IPS-18a (cell line): ENCODE measurements around the gene FIBCD1.

ENCODE experiments used
- H3K27ac ChIP-seq: one replicate; pipeline ENCODE4 v1.5.1; 2013; ENCODE audit warnings: low read length
- H3K27me3 ChIP-seq: one replicate; pipeline ENCODE4 v1.6.1; 2013; ENCODE audit warnings: mild to moderate bottlenecking, low read length; ENCODE audit not compliant: control insufficient read depth, insufficient read depth
- H3K36me3 ChIP-seq: one replicate; pipeline ENCODE4 v1.6.1; 2013; ENCODE audit warnings: low read depth, low read length; ENCODE audit not compliant: control insufficient read depth
- H3K4me1 ChIP-seq: one replicate; pipeline ENCODE4 v1.6.1; 2013; ENCODE audit warnings: low read depth, low read length; ENCODE audit not compliant: control insufficient read depth
- H3K4me3 ChIP-seq: one replicate; pipeline ENCODE4 v1.5.1; 2013; ENCODE audit warnings: low read length
- H3K9ac ChIP-seq: one replicate; pipeline ENCODE4 v1.6.1; 2013; ENCODE audit warnings: mild to moderate bottlenecking, low read length, moderate library complexity
- H3K9me3 ChIP-seq: one replicate; pipeline ENCODE4 v1.6.1; 2013; ENCODE audit warnings: low read depth, low read length; ENCODE audit not compliant: control insufficient read depth

FIBCD1 gene

DNA sequence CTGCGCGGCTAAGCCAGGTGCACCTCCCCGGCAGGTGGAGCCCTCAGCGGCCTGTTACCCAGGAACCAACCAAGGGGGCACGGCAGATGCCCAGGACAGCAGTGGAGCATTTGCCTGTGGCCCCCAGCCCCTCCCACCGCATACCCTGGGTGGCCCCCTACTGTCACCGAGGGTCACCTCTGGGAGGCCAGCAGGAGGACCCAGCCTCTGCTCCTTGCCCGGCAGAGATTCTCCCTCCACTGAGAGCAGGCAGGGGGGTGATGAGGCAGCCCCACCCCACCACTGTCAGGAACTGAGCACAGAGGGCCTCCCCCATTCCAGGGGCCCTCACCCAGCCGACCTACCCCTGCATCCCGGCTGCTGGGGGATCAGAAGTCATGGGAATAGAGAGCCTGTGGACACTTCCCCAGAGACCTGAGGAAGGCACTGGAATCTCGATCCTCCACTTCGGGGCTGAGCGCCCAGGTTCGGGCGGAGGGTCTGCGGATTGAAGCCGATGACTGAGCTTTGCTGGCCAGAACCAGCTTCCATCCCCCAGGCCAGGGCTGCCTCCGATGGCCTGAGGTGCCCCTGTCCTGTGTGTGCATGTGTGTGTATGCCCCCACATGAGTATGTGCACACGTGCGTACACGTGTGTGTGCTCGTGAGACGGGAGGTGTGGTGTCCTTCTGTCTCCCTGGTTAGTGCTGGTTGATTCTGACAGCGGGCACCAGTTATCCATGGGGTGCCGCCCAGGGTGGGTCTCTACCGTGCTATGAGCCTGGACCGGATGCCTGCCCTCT is 42.6 kb downstream of the FIBCD1 start, which contains the start of gene QRFP:
Gene QRFP, minus strand, starts transcription at position 580 of the 782 bp plus-strand sequence. CDS start 2,974 bp downstream, outside the sequence.
- Histone ChIP-seq H3K4me3 (no peak within 1 kb of the TSS), H3K9ac (no peak within 1 kb of the TSS), H3K27ac (no peak within 1 kb of the TSS), H3K27me3 (no peaks in the 10 kb centered on the region), H3K36me3 (no peaks in the 10 kb centered on the region), H3K4me1 (no peaks in the 10 kb centered on the region), H3K9me3 (no peaks in the 10 kb centered on the region)

DNA sequence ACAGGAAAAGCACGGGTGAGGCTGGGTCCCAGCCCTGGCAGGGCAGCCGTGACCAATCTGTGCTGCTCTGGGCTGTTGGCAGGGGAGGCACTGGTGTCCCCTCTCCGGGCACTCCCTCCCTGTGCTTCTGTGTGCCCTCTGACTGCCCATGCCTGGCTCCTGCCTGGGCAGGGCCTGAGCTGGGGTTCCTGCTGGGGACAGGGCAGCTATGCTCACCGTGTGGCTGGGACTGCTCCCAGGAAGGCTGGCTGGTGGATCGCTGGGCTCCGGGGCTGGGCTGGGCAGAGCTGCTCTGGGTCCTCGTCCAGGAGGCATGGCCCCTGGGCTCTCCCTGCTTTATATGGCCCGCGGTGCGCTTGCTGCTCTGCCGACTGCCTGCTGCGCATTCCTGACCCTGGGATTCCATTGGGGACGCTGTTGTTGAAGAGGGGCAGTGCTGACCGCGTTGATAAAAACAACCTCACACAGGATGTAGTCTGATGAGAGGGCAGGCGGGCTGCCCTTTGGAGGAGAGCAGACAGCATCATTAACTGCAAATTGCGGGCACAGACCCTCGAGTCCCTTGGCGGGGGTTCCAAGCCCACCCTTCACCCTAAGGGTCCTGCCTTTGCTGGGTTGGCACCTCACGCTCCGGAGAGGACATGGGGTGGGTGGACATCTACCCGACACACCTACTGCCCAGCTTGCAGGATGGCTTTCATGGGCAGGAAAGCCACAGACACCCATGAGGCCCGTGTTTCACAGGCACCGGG is 43.4 kb downstream of the FIBCD1 start:
- Histone ChIP-seq H3K36me3 (no peaks in the 10 kb centered on the region), H3K4me1 (no peaks in the 10 kb centered on the region), H3K9ac (no peak overlapping the region), H3K27ac (no peak overlapping the region), H3K9me3 (no peaks in the 10 kb centered on the region), H3K27me3 (no peaks in the 10 kb centered on the region), H3K4me3 (no peak overlapping the region)

DNA sequence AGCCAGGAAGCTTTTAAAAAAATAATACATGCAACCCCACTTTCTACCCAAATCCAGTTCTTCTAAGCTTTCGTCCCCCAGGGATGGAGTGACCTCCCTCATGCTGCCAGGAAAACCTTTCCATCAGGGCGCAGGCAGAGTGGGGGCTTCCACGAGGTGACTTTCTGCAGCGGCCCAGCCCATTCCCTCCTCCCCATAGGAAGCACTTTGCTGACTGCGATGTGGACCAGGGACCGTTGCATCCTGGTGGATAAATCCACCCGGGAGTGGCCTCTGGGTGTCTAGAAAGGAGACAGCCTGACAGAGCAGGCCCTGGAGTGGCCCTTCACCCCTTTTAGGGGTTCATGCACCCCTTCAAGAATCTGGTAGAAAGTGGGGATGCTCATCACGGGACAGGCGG is 44.0 kb downstream of the FIBCD1 start:
- no peak overlapping the region for H3K27ac ChIP-seq
- no peak overlapping the region for H3K9ac ChIP-seq
- no peaks in the 10 kb centered on the region for H3K27me3 ChIP-seq
- no peaks in the 10 kb centered on the region for H3K9me3 ChIP-seq
- peaks cover 3% of the 10 kb centered on the region for H3K36me3 ChIP-seq
- H3K4me3 ChIP-seq, result no peak overlapping the region
- H3K4me1 ChIP-seq, result no peaks in the 10 kb centered on the region

DNA sequence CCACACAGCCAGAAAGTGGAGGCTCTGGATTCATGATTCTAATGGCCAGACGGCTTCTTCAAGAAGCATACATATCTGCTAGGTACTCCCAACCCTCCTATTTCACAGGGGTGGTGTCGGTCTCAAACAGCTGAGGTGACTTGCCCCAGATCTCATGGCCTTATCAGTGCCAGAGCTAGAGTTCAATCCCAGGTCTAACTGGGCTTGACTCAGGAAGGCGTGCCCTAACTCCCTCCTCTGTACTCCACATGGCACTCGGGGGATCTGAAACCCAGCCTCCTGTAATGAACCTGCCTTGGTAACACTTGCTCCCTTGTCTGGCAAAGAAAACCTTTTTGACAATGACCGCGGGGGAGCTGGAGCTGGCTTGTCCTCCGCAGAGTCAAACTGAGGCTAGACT is 44.5 kb downstream of the FIBCD1 start:
- no peaks in the 10 kb centered on the region for H3K27me3 ChIP-seq
- H3K36me3 ChIP-seq, result peaks cover 5% of the 10 kb centered on the region
- H3K4me1 ChIP-seq, result no peaks in the 10 kb centered on the region
- H3K27ac ChIP-seq, result no peak overlapping the region
- no peaks in the 10 kb centered on the region for H3K9me3 ChIP-seq
- no peak overlapping the region for H3K4me3 ChIP-seq
- H3K9ac ChIP-seq, result no peak overlapping the region

DNA sequence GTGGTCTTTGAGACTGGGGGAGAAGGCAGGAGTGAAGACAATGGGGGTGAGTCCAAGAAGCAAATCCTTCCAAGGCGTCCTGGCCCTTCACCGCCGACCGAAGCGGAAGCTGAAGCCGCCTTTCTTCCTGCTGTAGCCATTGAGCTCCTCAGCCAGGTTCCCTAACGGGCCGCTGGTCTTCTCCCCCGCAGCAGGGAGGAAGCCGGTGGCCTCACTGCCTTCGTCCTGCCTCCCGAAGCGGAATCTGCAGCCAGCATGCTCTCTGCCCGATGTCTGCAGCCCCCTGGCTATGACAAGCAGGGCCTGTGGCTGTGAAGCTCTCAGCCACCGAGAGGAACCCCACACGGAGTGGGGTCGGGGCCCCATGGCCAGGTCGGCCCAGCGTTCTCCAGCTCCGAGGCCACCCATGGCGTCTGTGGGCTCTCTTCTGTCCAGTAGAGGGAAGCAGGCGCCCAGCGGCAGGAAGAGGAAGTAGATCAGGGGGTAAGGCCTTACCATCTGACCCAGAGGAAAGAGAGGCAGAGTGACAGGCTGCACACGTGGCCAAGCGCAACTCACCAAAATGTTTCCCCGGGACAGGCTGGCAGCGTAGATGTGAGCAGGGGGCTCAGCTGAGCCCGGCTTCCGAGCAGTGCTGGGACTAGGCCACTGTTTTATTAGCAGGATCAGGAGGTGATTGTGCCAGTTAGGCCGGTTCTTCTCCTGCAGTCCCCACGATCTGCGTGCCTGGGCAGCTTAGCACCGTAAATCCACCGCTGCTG is 45.5 kb downstream of the FIBCD1 start:
- Histone ChIP-seq H3K4me1 (no peaks in the 10 kb centered on the region), H3K27ac (no peak overlapping the region), H3K9me3 (no peaks in the 10 kb centered on the region), H3K4me3 (no peak overlapping the region), H3K9ac (no peak overlapping the region), H3K36me3 (peaks cover 11% of the 10 kb centered on the region), H3K27me3 (no peaks in the 10 kb centered on the region)

DNA sequence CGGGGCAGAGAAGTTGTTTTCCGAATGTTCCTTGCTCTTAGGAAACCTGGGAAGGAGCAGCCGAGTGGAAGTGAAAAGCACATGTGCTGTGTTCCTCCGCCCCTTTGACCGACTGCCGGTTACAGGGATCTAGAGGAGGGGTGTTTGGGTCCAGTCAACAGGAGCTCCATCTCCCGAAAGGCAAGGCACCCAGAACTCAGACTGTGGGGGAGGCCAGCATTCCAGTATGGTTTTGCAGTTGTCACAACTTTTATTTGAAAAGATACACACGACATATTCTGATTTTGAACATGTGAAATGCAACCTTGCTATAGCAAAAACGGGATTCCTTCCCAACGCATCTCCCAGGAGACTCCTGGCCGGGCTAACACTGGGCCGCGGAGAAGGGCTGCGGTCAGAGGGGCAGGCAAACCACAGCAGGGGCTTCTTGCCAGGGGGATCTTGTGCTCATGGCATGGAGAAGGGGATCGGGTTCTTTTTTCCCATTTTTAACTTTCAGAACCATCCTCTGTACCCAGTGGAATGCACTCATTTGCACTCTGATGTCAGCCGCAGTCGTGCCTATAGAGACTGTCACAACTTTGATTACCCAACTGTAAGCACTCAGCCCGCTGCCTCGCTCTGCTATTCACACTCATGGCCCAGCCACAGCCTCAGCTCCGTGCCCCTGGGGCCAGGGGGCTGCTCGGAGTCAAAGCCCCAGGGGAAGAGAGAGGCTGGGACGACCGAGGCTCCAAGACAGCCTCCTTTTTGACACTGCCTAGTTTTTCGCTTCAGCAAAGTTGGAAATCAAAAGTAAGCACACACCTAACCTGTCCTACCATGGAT is 46.4 kb downstream of the FIBCD1 start:
- no peaks in the 10 kb centered on the region for H3K27me3 ChIP-seq
- no peaks in the 10 kb centered on the region for H3K9me3 ChIP-seq
- no peak overlapping the region for H3K9ac ChIP-seq
- no peak overlapping the region for H3K4me3 ChIP-seq
- no peak overlapping the region for H3K27ac ChIP-seq
- H3K36me3 ChIP-seq, result peaks cover 19% of the 10 kb centered on the region
- no peaks in the 10 kb centered on the region for H3K4me1 ChIP-seq

DNA sequence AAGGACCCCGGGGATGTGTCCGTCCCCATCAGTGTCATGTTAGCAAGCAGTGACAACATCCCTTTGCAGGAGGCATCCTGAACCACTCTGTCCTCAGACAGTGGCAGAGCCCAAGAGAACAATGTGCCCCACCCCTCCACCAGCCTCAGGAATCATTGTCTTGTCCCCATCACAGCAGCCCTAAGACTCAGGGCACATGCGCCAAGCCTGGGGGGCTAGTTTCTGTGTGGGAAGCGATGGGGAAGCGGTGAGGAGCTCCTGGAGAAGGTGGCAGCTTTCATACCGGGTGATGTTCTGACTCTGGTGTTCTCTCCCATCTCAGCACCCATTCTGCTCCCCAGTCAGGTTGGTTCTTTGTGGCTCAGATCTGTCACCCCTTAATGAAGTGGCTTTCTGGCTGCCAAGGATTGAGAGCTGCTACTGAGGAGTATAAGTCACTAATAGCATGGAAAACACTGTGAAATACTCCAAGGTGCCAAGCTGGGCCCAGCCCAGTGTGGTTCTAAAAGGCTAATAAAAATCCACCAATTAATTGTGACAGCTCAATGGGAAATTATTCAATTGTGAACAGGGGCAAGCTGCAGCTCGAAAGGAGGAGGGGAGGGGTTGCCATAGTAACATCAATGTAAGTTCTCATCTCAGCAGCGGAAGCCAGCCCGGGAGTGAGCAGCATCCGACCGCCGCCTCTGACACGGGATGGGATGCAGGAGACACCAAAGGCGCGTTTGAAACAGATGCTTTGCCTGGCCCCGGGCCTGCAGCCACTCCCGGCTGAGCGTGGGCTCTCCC is 47.2 kb downstream of the FIBCD1 start:
- H3K27ac ChIP-seq, result no peak overlapping the region
- H3K9me3 ChIP-seq, result no peaks in the 10 kb centered on the region
- no peaks in the 10 kb centered on the region for H3K4me1 ChIP-seq
- peaks cover 25% of the 10 kb centered on the region for H3K36me3 ChIP-seq
- H3K4me3 ChIP-seq, result no peak overlapping the region
- no peaks in the 10 kb centered on the region for H3K27me3 ChIP-seq
- no peak overlapping the region for H3K9ac ChIP-seq

DNA sequence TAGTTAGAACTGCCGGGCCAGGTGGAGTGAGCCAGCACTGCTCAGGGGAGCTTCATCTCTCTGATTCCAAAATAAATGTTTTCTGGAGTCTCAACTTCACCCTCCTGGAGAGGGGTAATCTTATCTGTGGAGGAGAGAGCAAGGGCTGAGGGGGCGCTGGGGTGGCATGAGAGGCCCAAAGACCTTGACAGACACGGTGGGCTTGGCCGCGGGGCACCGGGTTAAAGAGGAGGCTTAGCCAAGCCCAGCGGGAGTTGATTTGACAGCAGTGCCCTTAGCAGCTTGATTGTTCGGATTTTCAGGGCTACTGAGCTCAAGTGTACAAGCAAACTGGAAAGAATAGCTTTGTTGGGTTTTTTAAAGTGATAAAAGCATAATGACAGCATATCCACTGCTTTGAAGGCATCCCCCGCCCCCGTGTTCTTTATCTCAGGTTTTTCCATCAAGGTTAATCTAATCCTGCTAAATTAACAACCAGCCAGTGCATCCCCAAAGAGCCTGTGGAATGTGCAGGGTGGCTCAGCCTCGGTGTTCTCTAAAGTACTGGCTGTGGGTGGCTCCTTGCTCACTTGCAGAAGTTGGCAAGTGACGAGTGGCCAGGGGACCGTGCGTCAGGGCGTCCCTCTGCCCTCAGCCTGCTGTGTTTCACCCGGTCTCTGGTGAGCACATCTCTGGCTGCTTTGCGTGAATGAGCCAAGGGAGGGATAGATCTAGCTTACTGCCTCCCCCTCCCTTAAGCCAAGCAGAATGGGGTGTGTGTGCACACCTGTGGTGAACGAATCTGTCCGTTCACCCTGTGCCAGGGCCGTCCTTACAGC is 48.0 kb downstream of the FIBCD1 start:
- H3K36me3 ChIP-seq, result peaks cover 33% of the 10 kb centered on the region
- no peak overlapping the region for H3K27ac ChIP-seq
- H3K4me1 ChIP-seq, result no peaks in the 10 kb centered on the region
- H3K9me3 ChIP-seq, result no peaks in the 10 kb centered on the region
- H3K9ac ChIP-seq, result no peak overlapping the region
- H3K4me3 ChIP-seq, result no peak overlapping the region
- no peaks in the 10 kb centered on the region for H3K27me3 ChIP-seq

DNA sequence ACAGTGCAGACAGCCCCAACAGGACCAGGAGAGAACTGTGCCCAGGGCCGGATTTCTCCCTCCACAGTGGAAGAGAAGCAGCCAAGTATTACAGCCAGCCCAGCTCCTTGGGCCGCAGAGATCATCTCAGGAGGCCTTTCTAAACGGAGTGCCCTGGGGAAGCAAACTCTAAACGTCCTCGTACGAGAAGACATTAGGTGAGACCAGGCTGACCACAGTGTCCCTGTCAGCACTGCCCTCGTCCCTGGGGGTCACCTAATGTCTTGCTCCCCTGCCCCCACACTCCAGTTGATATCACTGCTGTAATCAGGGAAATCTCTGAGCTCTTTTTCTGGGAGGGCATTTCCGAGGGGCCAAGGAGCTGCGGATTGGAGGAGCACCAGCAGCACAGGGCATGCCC is 48.9 kb downstream of the FIBCD1 start:
- peaks cover 37% of the 10 kb centered on the region for H3K36me3 ChIP-seq
- no peak overlapping the region for H3K27ac ChIP-seq
- H3K9ac ChIP-seq, result no peak overlapping the region
- no peaks in the 10 kb centered on the region for H3K27me3 ChIP-seq
- H3K4me1 ChIP-seq, result no peaks in the 10 kb centered on the region
- H3K4me3 ChIP-seq, result no peak overlapping the region
- no peaks in the 10 kb centered on the region for H3K9me3 ChIP-seq
